Ishikawa (cell line): ENCODE measurements around the gene MED4.

ENCODE experiments used
- CEBPB ChIP-seq: IDR thresholded peaks from 2 replicates; pipeline ENCODE4 v1.6.1; 2012
- EP300 ChIP-seq: IDR thresholded peaks from 2 replicates; pipeline ENCODE4 v1.6.1; 2012; ENCODE audit warnings: borderline replicate concordance
- RAD21 ChIP-seq: IDR thresholded peaks from 2 replicates; pipeline ENCODE4 v1.6.1; 2012; ENCODE audit warnings: low read depth
- TCF12 ChIP-seq: IDR thresholded peaks from 2 replicates; pipeline ENCODE4 v1.6.1; 2012; ENCODE audit warnings: low read depth
- TEAD4 ChIP-seq: IDR thresholded peaks from 2 replicates; pipeline ENCODE4 v1.6.1; 2012
- ZBTB7A ChIP-seq: IDR thresholded peaks from 2 replicates; pipeline ENCODE4 v1.6.1; 2012; ENCODE audit warnings: low read depth
- TF ChIP-seq, protein P1 (sequence below): IDR thresholded peaks from 2 replicates; pipeline ENCODE4 v1.6.1; 2012; ENCODE audit warnings: low read depth, mild to moderate bottlenecking
- TF ChIP-seq, protein P2 (sequence below): IDR thresholded peaks from 2 replicates; pipeline ENCODE4 v1.6.1; 2012

DNA sequence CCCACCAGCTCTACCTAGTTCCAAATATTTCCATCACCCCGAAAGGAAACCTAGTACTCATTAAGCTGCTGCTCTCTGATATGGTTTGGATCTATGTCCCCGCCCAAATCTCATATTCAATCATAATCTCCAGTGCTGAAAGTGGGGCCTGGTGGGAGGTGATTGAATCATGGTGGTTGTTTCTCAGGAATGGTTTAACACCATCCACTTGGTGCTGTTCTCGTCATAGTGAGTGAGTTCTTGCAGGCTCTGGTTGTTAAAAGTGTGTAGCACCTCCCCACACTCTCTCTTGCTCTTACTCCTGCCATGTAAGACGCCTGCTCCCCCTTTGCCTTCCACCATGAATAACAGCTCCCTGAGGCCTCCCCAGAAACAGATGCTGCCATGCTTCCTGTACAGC is 43.4 kb upstream of the MED4 start:
- TF ChIP-seq TCF12 (no peak), ZBTB7A (no peak), CEBPB (no peak), EP300 (no peak), RAD21 (no peak), TEAD4 (no peak)
- TF ChIP-seq, protein P1, sequence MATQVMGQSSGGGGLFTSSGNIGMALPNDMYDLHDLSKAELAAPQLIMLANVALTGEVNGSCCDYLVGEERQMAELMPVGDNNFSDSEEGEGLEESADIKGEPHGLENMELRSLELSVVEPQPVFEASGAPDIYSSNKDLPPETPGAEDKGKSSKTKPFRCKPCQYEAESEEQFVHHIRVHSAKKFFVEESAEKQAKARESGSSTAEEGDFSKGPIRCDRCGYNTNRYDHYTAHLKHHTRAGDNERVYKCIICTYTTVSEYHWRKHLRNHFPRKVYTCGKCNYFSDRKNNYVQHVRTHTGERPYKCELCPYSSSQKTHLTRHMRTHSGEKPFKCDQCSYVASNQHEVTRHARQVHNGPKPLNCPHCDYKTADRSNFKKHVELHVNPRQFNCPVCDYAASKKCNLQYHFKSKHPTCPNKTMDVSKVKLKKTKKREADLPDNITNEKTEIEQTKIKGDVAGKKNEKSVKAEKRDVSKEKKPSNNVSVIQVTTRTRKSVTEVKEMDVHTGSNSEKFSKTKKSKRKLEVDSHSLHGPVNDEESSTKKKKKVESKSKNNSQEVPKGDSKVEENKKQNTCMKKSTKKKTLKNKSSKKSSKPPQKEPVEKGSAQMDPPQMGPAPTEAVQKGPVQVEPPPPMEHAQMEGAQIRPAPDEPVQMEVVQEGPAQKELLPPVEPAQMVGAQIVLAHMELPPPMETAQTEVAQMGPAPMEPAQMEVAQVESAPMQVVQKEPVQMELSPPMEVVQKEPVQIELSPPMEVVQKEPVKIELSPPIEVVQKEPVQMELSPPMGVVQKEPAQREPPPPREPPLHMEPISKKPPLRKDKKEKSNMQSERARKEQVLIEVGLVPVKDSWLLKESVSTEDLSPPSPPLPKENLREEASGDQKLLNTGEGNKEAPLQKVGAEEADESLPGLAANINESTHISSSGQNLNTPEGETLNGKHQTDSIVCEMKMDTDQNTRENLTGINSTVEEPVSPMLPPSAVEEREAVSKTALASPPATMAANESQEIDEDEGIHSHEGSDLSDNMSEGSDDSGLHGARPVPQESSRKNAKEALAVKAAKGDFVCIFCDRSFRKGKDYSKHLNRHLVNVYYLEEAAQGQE: no peak
- TF ChIP-seq, protein P2, sequence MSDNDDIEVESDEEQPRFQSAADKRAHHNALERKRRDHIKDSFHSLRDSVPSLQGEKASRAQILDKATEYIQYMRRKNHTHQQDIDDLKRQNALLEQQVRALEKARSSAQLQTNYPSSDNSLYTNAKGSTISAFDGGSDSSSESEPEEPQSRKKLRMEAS: no peak
